Hematopoietic multipotent progenitor cell treated with erythropoietin and hydrocortisone succinate and interleukin-3 and kit ligand, for 8 days (in vitro differentiated cells): ENCODE measurements around the gene COX10.
"Not testable (repeated sequence)": the region's sequence is repeated elsewhere in the genome, so short reads cannot be mapped to it uniquely, and the experiment has no call there.

Experiments
- DNase-seq: peaks from one replicate; pipeline ENCODE4 v3.0.0-alpha.2; 2015

Gene COX10

GRCh38 chr17:14069251-14070021 is at the start of gene COX10:
Gene COX10, plus strand, starts transcription at chr17:14069504. Its CDS starts 102 bp downstream, at chr17:14069606.
- peak; percentile 92 for DNase-seq

DNA sequence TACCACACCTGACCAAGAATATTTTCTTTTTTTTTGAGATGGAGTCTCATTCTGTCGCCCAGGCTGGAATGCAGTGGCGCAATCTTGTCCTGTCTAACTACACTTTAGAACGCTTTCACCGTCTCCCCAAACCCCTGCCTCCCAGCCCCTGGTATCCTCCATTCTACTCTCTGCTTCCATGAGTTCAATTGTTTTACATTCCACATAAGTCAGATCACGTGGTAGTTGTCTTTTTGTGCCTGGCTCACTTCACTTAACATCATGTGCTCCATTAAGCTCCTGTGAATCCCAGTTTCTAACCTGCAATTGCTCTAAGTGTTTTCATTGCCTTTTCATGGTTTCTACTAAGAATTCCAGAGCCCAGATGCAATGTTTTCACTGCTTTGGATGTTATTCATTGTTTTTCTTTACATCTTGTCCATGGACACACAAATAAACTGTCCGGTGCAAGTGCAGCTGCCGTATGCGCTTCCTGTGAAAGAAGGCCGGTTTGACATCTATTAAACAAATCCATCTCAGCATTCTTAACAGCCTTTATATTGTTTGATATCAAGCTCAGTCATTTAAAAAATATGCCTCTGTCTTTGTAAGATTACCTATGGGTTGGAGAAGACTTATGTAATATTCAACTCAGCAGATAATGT is 47.5 kb upstream of the COX10 start:
- DNase-seq: not testable (repeated sequence)

- not testable (repeated sequence) for DNase-seq
These were observed 39.5 kb upstream of the COX10 start for GRCh38 chr17:14029755-14030154.

- no peak for DNase-seq
These were observed 37.1 kb upstream of the COX10 start for GRCh38 chr17:14032234-14032633.

DNA sequence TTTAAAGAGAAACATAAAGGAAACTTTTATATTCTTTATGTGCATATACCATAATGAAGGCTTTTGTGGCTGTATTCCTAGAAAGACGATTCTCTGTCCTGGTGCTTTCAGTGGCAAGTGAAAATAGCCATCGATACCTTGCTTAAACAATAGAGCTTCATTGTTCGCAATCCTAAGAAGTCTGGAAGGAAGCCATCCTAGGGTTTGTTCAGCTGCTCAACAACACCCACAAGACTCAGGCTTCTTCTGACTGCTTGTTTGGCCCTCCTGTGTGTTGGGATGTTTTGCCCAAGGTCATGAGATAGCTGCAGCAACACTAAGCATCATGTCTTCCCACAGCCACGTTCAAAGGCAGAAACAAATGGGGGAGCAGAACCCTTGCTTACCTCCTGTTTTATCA is 36.1 kb upstream of the COX10 start:
- no peak for DNase-seq

DNA sequence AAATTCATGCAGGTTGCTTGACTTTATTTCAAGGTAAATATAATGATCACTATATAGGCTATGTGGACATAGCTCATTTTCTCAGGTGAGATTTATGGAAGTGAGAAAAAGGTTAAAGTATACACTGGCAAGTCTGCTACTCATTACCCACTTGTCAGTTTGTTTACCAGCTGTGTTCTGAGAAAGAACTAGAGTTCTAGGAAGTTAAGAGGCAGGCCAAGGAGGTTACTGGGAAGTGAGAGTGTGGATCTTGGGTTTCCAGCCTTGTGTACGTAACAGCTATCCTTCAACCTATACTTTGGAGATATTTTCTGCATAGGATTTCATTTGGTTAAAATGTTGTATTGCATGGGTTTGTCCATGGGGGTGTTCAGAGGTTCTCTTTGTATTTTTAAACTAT is 31.9 kb upstream of the COX10 start:
- no peak for DNase-seq

GRCh38 chr17:14038206-14038605 is 31.1 kb upstream of the COX10 start:
- peak; percentile 17 for DNase-seq

DNA sequence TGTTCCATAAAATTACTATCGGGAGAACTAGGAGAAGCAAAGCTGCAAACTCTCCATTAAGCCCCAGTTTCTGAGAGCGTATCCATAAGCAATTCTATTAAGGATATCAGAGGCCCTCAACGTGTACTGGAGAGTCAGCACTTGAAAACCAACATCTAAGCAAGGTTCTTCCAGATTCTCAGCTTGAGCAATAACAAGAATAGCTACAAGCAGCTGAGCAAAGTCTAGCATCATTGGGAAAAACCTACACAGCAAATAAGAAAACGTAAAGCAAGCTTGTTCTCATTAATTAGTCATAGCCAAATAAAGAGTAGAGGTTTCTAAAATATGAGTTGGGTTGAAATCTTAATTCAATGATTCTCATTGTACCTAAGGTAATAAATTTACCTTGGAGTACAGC is 26.9 kb upstream of the COX10 start:
- DNase-seq: no peak

DNA sequence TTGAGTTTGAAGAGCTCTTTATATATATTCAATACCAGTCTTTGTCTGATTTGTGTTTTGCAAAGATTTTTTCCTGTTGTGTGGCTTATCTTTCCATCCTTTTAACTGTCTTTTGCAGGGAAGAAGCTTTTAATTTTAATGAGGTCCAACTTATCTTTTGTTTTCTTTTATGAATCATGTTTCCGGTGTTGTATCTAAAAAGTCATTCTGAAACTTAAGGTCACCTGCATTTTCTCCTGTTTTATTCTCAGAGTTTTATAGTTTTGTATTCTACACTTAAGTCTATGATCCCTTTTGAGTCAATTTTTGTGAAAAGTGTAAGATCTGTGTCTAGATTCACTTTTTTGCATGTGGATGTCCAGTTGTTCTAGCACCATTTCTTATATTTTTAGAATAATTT is 24.6 kb upstream of the COX10 start:
- no peak for DNase-seq

DNA sequence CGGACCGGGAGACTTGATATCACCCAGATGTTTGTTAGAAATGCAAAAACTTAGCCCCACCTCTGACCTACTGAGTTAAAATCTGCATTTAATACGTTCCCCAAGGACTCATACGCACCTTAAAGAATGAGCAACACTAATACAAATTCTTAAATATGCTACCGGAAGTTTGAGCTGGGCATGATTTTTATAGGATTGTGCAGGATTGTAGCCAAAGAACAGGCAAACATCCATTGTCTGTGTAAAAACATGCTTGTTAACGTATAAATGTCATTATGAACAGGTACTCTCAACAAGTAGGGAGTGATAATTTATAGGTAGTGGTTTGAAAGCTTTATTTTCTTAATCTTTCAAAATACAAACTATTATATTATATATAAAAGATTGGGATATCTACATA is 22.3 kb upstream of the COX10 start:
- DNase-seq: no peak

GRCh38 chr17:14047591-14047990 is 21.7 kb upstream of the COX10 start:
- DNase-seq: no peak

GRCh38 chr17:14048169-14048568 is 21.1 kb upstream of the COX10 start:
- DNase-seq: no peak

DNA sequence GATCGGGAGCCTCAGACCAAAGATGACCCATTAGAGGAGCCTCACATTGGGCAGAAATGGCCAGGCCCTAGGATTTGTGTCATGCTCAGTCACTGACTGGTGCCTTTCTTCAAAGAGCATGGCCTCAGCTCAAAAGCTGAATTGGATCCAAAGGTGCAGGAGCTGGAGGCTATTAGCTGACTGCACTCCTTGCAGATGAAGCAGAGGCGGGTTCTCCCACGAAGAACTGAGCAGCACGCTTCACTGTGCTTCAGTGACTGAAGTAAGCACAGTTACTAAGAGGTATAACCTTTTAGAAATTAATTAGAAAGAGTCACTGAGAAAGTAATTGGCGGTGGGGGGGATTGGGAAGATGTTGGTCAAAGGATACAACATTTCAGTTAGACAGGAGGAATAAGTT is 18.7 kb upstream of the COX10 start:
- no peak for DNase-seq

DNA sequence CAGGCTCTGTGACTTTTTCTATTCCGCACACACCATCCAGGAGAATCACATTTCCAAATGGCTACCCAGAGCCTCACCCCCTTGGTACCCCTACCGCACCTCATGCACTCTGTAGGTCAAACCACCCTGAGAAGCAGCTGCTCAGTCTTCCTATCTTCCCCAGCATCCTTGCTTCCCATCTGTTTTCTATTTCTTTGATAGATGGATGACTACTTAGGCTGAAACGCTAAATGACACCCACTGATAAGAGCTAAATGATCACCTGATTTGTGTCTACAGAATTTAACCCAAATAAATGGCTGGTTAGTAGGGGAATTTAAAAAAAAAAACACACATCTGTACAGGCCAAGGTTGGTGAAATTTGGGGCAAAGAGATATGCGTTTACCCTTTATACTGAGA is 17.6 kb upstream of the COX10 start:
- DNase-seq: no peak

GRCh38 chr17:14052886-14053615 is 16.3 kb upstream of the COX10 start:
- no peak for DNase-seq

- no peak for DNase-seq
These were observed 11.7 kb upstream of the COX10 start for GRCh38 chr17:14057591-14057990.

DNA sequence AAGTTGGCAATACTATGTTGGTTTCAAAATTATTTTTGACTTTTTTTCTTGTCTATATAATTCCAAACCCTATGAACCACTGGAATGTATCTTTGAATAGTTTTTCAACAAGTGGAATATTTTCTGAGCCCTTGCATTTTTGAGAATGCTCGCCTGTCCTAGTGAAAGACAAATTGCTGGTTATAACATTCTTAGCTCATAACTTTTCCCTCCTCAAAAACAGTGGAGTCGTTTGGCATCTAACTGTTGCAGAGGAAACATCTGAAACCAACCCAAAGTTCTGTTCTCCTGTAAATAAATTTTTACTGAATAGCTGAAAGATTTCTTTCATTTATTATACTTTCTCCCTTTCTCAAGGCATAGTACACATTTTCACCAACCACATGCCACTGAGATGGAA is 11.3 kb upstream of the COX10 start:
- no peak for DNase-seq

- no peak for DNase-seq
These were observed 8.6 kb upstream of the COX10 start for GRCh38 chr17:14060706-14061105.

GRCh38 chr17:14061666-14062560 is 7.4 kb upstream of the COX10 start:
- DNase-seq: no peak

GRCh38 chr17:14067347-14067746 is 2.0 kb upstream of the COX10 start:
- DNase-seq: no peak

DNA sequence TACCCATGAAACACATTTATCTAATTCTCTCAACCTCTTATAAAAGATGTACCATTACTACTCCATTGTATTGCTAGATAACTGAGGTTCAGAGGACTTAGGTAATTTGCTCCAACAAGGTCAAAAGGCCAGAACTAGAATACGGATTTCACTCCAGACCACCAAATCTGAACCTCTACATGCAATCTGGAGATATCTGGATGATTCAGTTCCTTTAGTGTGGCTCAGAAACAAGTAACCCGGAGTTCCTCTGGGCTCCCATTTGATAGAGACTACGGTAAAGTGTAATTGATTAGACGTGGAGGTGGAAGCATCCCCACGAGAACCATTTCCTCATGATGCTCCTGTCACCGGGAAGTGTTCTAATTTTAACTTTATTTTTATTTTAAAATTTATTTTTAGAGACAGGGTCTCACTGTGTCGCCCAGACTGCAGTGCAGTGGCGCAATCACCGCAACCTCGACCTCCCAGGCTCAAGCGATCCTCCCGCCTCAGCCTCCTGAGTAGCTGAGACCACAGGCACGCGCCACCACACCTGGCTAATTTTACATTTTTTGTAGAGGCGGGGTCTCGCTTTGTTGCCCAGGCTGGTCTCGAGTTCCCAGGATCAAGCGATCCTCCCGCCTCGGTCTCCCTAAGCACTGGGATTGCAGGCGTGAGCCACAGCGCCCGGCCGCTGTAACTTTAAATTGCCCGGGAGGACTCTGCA is 608 bp upstream of the COX10 start:
- no peak for DNase-seq

GRCh38 chr17:14070344-14070984 is 1.2 kb downstream of the COX10 start:
- no peak for DNase-seq
